Cortex of kidney (tissue), 1 donor: Measurements from ENCODE around the gene BANP.
"Not testable (repeated sequence)": the region's sequence is repeated elsewhere in the genome, so short reads cannot be mapped to it uniquely, and the experiment has no call there.

ENCODE experiments used
- DNase-seq: peaks from one replicate; lab custom pipeline; 2025; lab: John Stamatoyannopoulos, UW

BANP gene

DNA sequence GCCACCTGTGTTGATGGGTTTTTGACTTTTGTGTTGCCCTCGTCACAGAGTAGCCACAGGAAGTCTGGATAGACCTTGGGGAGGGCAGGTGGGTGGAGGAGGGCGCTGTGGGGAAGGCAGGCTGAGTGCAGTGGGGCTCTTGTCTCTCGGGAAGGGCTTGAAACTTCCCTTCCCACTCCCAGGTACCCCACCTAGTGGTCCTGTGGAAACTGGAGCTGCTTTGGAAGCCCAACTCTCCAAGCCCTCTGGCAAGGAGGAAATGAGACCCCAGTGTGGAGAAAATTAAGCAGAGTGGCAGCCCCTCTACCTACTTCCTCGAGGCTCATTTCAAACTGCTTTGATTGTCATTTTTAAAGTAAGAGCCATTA is 24.1 kb upstream of the BANP start:
- no peak for DNase-seq

DNA sequence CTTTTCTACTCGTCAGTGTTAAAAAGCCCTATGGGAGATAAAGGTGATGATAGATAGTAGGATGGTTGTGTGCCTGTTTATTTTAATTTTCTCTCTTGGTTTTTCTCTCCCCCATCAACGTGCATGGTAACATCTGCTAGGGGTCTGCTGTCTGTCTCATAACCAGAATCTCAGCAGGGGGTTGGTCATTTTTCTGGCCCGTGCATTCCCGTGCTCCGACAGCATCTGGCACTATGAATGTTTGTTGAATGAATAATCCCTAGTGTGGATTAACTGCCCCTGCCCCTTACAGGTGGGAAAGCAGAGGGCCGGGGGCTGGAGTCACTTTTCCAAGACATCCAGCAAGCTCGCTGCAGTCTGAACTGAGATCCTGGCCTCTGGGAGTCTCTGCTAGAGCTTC is 21.2 kb upstream of the BANP start:
- no peak for DNase-seq

DNA sequence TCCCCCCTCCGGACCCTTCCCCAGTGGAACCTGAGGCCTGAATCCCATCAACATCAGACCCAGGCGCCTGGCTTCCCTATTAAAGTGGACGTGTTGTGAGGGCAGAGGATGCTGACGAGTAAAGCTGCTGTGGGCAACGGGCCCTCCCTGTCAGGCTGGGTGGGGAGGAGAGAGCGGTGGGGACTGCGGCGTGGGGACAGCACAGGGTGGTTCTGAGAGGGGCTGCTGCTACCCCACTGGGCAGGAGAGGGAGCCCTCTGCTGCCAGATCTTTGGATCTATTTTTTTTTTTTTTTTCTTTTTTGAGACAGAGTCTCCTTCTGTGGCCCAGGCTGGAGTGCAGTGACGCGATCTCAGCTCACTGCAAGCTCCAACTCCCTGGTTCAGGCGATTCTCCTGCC is 20.8 kb upstream of the BANP start:
- DNase-seq, result no peak

DNA sequence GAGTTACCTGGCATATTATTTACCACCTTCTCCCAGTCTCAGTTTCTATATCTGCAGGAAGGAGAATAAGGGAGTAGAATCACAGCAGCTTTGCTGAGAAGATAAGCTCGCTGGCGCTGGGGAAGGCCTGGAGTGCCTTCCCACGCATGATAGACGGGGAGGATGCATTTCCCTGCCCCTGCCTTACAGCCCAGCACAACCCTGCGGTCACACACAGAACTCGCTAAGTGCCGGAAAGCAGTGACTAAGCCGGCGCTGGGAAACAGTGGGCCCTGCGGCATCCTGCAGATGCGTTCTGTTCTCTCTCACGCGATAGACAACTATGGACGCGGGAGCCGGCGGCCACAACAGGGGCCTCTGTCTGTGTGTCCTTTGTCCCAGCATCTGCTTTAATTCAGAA is 19.7 kb upstream of the BANP start:
- DNase-seq, result no peak

DNA sequence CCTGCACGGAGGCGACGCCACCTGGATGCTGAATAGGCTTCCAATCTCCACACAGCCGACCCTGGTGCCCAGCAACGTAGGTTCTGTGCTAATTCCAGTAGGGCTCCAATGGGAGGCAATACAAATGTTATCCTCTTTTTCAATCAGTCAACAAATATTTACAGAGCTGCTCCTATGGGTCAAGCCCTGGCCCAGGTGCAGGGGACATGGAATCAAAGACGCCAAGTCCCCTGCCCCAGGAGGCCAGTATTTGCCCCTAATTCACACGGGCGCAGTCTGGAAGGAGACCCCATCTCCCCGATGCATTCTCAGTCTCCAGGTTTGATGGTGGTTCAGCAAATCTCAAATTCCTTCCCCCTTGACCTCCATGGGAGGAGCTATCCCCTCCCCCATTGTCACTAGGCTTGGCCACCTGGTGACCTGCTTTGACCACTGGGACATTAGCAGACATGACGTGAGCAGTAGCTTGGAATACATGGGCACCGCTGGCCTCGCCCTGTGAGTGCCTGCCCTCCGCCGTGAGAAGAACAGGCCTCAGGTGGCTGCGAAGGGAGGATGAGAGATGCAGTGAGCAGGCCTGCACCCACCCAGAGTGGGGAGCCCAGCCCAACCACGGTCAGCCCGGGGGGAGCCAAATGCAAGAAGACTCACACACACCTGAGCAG is 18.6 kb upstream of the BANP start:
- not testable (repeated sequence) for DNase-seq

DNA sequence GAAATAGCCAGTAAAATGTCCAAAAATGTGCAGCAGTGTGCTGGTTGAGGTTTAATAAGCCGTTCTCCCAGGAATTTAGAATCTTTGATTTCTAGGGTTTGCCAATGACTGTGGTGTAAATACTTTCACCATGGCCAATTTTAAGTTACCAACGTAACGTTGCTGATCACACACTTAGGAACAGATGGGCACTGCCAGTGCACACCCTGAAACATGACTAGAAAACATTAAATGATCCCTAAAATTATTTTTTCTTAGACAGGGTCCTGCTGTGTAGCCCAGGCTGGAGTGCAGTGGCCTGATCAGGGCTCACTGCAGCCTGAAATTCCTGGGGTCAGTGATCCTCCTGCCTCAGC is 18.1 kb upstream of the BANP start:
- DNase-seq, result no peak

DNA sequence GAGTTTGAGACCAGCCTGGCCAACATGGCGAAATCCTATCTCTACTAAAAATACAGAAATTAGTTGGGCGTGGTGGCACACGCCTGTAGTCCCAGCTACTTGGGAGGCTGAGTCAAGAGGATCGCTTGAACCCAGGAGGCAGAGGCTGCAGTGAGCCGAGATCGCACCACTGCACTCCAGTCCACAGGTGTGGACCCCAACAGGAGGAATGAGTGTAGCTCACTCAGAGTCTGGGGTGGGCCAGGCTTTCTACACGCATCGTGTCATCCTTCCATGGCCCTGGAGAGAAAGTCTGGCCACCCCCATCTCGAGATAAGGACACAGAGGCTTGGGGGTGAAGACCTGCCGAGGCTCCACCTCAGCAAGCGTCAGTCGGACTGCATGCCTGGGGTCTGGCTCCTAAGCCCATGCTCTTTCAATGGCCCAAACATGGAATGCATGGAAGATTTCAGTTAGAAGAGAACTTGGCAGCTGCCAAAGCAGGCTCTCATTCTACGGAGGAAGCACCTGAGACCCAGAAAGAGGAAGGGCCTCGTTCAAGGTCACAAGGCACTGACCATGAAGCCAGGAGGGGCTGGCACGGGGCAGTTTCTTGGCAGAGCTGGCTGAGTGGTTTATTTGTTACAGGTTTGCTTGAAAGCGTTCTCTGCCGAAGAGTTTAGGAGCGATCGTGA is 16.3 kb upstream of the BANP start:
- not testable (repeated sequence) for DNase-seq

DNA sequence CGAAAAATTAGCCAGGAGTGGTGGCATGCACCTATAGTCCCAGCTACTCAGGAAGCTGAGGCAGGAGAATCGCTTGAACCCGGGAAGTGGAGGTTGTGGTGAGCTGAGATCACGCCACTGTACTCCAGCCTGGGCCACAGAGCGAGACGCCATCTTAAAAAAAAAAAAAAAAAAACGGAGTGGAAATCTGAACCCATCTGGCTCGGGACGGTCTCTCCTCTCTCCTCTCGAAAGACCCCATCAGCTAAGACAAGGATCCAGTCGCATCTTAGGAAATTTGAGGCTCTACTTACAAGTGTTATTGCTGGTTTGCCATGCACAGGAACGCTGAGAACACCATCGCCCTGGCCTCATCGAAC is 15.2 kb upstream of the BANP start:
- not testable (repeated sequence) for DNase-seq

DNA sequence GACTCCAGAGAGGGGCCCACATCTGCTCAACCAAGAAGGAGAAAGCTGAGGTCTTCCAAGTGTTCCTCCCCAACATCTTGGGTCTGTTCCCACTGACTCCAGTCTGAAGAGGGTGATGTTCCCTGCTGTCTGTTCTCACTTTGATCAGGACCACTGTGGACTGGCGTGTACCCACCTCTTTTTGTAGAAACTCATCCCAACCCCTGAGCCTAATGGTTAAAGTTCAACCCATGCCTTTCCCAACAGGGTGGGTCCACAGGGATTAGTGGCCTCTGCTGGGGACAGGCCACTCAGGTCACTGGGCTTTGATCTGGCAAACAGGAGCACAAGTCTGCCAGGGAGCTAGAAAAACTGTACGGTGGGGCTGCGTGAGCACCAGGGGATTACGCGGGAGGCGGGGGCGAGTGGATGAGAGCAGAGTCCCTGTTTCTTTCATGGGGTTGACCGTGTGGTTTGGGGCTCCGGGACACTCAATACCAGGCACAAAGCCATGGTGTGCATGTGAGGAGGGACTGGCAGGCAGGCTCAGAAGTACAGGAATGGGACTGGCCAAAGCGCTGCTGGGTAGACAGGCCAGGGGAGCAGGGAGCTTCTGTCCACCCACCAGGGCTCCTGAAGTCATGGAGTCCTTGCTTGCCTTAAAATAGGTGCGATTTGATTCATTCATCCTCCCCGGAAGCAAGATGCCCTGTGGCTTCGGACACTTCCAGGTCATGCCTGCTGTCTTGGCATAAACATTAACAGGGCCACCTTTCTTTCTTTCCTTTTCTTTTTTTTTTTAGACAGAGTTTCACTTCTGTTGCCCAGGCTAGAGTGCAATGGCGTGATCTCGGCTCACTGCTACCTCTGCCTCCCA is 14.6 kb upstream of the BANP start, which contains the start of gene CA5A:
Gene CA5A (minus strand): TSS at position 155 of the 856 bp plus-strand sequence. CDS start 79 bp downstream, at position 76.
- no peak for DNase-seq

DNA sequence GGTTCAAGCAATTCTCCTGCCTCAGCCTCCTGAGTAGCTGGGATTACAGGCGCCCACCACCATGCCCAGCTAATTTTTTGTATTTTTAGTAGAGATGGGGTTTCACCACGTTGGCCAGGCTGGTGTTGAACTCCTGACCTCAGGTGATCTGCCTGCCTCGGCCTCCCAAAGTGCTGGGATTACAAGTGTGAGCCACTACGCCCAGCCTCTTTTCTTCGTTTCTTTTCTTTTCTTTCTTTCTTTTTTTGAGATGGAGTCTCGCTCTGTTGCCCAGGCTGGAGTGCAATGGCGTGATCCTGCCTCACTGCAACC is 14.0 kb upstream of the BANP start:
- not testable (repeated sequence) for DNase-seq

DNA sequence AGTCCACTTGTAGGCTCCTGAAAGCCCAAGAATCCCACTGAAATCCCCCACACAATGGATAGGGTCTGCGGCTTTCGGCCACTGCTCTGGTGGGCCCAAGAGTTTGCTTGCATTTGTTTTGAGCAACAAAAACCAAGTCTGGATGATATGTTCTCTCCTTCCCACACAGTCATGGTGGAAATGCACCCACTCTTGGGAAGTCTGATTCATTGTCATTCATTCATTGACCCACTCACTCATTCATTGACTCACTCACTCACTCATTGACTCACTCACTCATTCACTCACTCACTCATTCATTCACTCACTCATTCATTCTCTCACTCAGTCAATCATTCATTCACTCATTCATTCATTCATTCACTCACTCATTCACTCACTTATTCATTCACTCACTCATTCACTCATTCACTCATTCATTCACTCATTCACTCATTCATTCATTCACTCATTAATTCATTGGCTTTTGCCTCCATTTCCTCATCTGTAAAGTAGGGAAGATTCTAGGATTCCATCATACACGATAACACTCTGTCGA is 12.8 kb upstream of the BANP start:
- no peak for DNase-seq

DNA sequence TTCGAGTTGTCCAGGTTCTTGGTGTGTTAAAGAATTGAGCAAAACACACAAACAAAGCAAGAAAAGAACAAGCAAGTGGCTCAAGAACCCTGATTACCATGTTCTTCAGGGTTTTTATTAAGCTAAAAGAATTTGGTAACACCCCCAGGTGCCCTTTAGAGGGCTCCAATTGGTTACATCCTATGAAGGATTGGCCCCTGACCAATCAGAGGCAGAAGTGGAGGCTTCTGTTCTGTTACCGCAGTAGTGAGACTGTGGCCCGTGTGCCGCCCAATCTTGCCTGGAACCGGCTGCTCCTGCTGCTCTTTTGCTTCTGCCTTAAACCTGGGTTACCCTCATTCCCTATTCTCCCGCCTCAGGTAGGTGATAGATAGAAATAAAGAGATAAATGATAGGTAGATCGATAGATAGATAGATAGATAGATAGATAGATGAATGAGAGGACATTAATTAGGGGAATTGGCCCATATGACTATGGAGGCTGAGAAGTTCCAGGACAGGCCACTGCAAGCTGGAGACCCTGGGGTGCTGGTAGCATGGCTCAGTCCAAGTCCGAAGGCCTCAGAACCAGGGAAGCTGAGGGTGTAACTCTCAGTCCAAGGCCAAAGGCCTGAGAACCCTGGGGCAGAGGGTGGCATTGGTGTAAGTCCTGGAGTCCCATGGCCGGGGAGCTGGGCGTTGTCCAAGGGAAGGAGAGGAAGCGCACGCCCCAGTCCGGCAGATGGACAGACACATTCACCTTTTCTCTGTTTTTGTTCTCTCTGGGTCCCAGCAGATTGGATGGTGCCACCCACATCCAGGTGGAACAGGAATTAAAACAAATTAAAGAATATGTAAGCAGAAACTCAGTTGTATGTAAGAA is 11.4 kb upstream of the BANP start:
- no peak for DNase-seq

DNA sequence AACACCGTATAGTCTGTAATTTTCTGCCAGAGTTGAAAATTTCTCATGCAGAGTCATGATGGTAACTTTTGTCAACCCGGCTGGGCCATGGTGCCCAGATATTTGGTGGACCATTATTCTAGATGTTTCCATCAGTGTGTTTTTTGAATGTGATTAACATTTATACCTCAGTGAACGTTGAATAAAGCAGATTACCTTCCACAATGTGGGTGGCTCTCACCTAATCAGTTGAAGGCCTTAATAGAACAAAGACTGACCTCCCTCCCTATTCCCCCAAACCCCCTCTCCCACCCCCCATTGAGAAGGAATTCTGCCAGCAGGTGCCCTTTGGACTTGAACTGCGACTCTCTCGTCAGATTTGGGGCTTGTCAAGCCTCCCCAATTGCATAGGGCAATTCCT is 8.6 kb upstream of the BANP start:
- DNase-seq, result no peak

DNA sequence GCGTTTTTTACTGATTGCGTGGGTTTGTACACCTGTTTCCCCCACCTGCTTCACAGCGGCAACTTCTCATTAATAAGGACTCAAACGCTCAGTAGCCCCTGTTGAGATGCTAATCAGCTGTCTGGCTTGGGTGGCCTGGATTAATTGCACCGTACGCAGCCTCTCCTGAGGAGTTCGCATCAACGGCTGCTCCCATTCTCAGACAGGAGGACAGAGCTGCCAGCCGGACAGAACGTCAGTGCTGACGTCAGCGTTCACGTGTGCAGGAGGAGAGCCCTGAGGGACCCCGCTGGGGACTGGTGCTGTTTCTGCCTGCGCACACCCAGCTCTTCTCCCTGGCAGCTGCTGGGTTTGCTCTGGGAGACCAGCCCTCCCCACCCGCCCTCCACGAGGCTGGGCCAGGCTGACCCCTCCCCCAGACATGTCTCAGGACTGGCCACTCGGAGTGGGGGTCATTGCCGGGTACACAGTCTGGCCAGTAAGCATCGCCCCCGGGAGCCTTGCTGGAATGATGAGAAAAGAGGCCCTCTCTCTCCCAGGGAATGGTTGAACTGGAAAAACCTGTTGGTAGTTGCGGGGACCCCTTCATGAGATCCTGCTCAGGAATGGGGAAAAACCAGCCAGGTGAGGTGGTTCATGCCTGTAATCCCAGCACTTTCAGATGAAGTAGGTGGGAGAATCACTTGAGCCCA is 5.7 kb upstream of the BANP start:
- no peak for DNase-seq

DNA sequence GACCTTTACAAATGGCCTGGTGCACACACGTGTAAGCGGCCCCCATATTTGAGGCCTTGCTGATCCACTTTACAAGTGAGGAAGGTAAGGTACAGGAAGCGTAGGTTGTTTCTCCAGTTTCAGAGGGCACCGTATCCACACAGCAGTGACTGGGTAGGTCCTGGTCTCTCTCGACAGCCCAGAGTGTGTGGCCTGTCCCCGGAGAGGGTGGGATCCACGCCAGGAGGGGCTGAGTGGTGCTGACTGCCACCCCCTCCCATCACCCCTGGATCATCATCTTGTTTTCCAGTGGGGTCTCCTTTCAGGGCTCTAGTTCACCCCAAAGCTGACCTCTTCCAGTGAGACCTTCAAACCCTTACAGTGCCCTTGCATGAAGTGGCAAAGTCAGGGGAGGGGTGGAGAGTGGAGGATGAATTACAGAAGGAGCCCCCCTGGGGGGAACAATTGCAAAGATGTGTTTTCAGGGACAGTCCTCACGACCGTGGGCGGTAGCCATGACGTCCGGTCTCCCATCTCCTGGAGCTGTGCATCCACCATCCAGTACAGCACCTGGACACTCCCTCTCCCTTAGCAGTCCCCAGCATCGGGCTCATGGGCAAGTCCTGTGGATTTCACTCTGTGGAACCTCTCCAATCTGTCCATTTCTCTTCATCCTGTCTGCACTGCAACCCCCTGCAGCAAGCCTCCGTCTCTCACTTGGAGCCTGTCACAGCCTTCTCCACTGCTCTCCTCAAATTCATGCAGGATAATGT is 4.5 kb upstream of the BANP start:
- no peak for DNase-seq

DNA sequence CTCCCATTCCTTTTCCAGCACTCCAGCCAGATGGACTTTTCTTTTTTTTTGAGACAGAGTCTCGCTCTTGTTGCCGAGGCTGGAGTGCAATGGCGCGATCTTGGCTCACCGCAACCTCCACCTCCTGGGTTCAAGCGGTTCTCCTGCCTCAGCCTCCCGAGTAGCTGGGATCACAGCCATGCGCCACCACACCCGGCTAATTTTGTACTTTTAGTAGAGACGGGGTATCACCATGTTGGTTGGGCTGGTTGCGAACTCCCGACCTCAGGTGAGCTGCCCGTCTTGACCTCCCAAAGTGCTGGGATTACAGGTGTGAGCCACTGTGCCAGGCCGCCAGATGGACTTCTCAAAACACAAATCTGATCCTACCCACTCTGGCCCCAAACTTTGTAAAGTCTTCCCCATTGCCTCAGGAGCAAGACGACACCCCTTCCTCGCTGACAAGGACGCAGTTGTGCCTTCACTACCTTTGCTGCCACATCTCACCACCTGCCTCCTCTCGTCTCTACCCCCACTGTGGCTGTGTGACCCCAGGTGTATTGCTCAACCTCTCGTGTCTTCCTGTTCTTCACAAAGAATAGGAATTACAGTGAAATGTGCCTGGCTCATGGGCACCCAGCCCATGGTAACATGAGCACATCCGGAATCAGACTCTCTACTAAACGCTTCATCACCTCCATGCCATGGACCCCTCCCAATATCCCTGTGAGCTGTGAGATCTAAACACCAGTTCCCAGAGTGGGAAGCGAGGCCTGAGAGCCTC is 3.7 kb upstream of the BANP start:
- no peak for DNase-seq

DNA sequence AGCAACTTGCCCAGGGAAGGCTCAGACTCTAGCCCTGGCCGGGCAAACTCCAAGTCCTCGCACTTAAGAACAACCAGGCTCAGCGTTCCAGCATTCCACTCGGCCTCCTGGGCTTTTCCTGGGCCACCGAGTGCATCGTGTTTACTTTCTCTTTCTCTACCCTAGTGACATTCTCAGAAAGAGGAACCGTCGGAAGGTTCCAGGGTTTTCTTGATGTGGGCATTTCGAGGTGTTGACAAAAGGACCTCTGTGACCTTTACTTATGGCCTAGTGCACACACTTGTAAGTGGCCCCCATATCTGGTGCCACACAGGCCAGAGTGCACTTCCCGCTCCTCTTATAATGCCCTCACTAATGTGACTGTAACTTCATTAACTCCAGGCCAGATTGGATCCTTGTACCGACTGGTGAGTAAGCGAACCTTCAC is 3.1 kb upstream of the BANP start:
- DNase-seq, result no peak

DNA sequence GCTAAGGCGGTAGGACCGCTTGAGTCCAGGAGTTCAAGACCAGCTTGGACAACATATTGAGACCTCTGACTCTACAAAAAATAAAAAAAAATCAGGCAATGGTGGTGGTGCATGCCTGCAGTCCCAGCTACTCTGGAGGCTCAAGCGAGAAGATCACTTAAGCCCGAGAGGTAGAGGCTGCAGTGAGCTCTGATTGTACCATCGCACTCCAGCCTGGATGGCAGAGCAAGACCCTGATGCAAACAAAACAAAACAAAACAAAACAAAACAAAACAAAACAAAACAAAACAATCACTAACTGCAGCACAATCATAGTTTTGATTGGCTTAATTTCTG is 2.5 kb upstream of the BANP start:
- no peak for DNase-seq

DNA sequence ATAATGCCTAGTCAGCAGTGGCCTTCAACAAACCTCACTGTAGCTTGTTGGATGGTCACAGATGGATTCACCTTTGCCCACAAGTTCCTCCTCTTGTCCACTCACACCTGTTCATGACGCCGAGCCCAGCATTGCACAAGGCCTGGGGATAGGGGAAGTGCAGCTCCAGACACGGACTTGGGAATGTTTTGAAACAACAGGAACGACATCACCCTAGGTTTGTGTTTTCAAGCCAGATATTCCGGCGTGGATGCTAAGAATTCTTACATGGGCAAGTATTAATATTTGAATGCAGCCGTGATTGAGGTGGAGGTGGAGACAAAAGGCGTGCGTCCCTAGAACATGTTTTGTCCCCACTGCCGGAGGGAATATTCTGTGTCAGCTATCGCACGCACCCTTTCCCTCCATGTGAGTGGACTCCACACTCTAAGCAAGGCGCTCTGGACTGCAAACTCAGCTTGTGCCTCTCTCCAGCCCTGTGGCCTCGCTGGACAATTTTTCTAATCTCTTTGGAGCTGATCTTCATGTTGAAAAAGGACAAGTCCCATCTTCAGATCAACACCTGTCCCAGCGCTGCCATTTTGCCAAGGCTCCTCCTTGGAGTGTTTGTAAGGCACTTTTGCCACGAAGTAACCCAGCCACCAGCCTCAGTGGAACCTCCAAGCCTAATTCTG is 2.0 kb upstream of the BANP start:
- DNase-seq, result no peak
